Stimulated activated CD4-positive, alpha-beta T cell treated with anti-CD3 and anti-CD28 coated beads, Interleukin-1b, Interleukin-23, amount 100 ng/mL, for 24 hours (primary cell): ENCODE measurements around the gene SYT4.
"Not testable (repeated sequence)": the region's sequence is repeated elsewhere in the genome, so short reads cannot be mapped to it uniquely, and the experiment has no call there.

Experiments used
- DNase-seq, 4 experiments: peaks; one replicate each; pipeline ENCODE4 v3.0.0-alpha.2; 2020; ENCODE audit warnings: low read depth in 4 of 4, low spot score in 1 of 4

Gene SYT4, protein sequence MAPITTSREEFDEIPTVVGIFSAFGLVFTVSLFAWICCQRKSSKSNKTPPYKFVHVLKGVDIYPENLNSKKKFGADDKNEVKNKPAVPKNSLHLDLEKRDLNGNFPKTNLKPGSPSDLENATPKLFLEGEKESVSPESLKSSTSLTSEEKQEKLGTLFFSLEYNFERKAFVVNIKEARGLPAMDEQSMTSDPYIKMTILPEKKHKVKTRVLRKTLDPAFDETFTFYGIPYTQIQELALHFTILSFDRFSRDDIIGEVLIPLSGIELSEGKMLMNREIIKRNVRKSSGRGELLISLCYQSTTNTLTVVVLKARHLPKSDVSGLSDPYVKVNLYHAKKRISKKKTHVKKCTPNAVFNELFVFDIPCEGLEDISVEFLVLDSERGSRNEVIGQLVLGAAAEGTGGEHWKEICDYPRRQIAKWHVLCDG

DNA sequence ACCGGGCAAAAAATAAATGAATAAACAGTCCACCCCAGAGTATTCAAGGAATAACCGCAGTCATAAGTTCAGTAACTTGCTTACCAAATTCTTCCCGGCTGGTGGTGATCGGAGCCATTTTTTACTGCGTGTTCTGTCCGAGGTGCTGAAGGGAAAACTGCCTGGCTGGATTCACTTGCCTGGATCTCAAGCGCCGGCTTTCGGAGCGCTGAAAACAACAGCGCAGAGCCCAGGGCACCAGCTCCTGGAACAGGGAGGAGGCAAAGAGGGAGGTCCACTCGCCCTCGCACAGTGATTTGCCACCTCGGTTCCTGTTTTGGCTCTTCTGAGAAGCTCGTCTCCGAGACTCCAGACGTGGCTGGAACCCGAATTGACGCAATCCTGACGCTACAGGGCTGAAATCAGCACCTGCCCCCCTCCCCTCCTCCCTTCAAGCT is at the start of gene SYT4:
Gene SYT4, minus strand, starts transcription at position 327 of the 437 bp plus-strand sequence. Its CDS starts 209 bp downstream, at position 118.
- no peak for DNase-seq

DNA sequence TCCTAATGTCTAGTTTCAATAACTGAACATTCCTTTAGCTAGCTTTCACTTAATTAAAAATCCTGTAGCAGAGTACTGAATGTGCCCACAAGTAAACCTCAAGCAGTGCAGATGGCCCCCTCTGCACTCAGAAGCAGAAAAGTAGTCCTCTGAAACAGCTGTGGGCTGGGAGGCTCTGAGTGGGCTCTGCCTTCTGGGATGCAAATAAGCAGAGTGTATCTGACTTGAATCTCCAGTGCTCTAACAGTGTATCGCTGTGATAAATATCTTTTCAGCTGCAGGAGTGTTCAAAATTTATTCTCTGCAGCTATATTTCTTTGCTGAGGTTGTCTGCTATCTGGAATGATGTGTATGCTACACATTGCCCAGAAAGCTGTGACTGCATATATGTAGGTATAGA is 44.8 kb upstream of the SYT4 start:
- no peak for DNase-seq

- no peak for DNase-seq
Measured at GRCh38 chr18:43314941-43315340, 37.7 kb upstream of the SYT4 start.

GRCh38 chr18:43312891-43313290 is 35.6 kb upstream of the SYT4 start:
- DNase-seq: no peak

DNA sequence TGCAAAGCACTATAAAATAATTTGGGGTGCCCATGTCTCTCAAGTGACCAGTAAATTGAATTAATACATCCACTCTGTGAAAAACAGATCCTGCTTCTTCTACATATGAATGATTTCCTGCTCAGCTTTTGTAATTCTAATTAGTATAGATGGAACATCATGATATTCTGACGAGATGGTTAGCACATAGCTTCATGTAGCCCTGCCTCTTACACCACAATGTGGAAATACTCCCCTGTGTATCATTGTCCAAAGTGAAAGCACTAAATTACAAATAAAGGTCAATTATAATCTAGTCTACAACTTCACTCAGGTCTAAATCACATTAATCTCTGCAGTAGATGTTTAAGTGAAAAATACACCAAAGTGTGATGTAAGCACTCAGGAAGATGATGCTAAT is 32.9 kb upstream of the SYT4 start:
- DNase-seq: no peak

GRCh38 chr18:43303376-43303775 is 26.1 kb upstream of the SYT4 start:
- DNase-seq: no peak

DNA sequence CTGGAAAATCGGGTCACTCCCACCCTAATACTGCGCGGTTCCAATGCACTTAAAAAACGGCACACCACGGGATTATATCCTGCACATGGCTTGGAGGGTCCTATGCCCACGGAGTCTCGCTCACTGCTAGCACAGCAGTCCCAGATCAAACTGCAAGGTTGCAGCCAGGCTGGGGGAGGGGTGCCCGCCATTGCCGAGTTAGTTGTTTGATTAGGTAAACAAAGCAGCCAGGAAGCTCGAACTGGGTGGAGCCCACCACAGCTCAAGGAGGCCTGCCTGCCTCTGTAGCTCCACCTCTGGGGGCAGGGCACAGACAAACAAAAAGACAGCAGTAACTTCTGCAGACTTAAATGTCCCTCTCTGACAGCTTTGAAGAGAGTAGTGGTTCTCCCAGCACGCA is 8.9 kb upstream of the SYT4 start:
- not testable (repeated sequence) for DNase-seq

- DNase-seq: no peak
Measured at GRCh38 chr18:43283299-43283698, 6.0 kb upstream of the SYT4 start.

DNA sequence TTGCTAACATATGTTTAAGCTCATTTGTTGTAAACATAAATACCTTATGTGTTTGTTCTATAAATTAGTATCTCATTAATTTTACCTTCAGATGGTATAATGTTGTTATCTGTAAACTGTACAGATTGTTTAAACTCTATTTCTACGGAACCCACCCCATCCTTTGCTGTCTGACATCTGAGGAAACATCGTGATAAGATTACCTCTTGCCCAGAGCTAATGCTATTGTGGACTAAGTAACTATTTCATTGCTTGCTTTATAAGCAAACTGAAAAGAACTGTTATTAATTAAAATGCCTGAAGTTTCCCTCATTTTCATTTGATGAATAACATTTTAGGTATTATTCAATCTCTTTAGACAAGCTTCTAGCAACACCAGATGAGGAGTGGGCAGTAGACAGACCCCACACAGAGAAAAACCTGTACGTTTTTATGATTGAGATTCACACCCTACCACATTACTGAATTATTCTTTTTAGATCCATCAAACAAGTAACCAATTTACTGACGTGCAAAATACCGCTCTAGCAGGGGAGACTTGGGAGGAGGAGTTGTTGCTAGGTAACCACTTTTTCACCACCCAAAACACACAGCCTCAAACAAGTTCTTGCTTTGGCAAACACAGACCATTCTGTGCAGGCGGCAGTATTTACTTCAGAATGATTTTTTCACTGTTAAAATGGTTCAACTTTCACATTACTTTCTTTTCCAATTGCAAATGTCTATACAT is 1.9 kb upstream of the SYT4 start:
- DNase-seq: no peak

DNA sequence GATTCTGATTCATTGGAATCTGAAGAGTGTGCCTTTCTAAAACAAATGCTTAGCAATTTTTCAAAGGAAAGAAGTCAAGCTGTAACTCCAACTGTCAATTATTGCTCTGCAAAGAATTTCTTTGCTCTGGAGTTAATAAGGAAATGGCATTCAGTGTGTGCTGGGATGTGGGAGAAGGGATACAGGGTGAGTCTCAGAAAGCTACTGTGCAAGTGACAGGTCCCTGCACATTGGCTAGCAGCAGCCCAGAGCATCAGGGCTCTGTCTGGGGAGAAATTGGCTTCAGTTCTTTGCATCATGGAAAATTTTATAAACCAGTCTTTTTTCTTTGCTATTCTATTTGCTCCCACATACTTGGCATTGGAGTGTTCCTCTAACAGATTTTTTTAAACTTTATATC is 1.1 kb upstream of the SYT4 start:
- no peak for DNase-seq

DNA sequence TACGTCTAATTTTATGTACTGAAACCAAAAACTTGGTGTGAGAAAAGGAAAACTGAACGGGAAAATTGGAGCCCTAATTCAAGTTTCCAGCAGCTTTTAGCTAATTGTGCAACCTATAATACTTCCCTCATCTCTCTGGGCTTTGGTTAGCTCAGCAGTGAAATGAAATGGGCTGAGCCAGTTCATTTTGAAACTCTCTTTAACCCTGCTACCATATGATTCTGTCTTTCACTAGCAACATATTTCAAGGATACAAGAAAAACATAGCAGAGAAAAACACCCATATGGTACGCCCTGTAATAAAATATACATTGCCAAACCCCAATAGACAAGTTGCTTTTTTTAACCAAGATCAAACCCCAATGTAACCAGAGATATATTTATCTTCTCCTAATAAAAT is 799 bp downstream of the SYT4 start:
- no peak for DNase-seq

DNA sequence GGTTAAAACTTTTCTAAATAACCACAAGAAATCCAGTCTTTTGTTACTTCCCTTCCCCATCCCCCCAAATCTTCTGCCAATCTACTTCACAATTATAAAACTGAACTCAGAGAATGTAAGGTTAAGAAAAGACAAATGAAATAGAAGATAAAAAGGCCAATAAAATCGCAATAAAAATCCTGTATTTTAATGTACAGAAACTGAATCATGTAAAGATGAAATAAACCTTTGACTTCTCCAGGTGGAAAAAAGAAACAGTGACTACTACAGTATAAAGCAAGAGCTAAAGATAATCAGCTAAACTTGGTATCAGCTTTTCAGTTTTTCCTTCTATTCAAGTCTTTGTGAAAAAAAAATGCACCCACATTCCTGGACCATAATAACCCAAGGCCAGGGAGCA is 1.7 kb downstream of the SYT4 start:
- DNase-seq: no peak

- no peak for DNase-seq
Measured at GRCh38 chr18:43274526-43274925, 2.8 kb downstream of the SYT4 start.

- peak in 1 of 4 experiments; percentile 2 for DNase-seq
Measured at GRCh38 chr18:43271593-43272432, 5.5 kb downstream of the SYT4 start.

GRCh38 chr18:43267818-43268217 is 9.5 kb downstream of the SYT4 start:
- no peak for DNase-seq

- no peak for DNase-seq
Measured at GRCh38 chr18:43265465-43265864, 11.8 kb downstream of the SYT4 start.

DNA sequence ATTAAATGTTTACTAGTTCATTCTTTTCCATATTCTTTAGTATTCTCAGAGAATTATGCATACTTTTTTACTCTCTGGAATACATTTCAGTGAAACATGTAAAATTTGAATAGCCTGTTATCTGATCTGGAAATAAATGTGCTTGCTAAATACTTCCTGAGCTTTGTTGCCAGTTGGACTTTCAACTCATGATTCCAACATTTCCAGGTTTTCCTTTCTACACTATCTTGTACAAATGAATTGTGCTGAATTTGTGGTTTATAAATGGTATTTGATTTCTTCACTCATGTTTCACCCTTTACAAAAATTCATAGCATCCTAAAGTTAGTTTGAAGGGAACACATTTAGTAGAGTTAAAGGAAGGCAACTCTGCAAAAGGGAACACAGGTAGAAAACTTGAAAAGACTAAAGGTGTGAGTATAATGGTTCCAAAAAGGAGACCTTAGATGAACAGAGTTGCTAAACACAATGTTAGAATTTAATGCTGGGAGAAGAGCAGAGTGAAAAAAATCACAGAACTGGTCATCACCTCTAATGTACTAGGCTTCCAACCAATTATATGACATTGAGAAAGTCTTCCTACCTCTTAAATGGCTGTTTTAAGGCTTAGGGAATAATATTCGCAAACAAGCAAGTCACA is 28.6 kb downstream of the SYT4 start:
- DNase-seq: no peak

- DNase-seq: no peak
Measured at GRCh38 chr18:43247944-43248343, 29.3 kb downstream of the SYT4 start.

DNA sequence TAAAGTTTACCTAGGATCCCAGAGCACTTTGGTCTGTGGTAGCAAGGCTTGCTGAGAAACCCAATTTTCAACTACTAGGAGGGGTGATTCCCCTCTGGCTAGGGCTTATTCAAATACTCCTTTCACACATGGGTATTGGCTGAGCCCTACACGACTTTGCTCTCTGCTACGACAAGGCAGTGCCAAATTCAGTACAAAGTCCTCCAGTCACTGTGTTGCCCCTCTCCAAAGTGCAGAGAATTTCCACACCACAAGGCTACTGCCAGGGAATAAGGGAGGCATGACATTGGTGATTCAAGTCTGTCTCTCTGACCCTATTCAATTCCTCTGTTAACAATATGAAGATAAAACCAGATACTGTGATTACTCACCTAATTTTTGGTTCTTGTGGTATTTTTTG is 38.9 kb downstream of the SYT4 start:
- no peak for DNase-seq

- DNase-seq: no peak
Measured at GRCh38 chr18:43236921-43237320, 40.4 kb downstream of the SYT4 start.

DNA sequence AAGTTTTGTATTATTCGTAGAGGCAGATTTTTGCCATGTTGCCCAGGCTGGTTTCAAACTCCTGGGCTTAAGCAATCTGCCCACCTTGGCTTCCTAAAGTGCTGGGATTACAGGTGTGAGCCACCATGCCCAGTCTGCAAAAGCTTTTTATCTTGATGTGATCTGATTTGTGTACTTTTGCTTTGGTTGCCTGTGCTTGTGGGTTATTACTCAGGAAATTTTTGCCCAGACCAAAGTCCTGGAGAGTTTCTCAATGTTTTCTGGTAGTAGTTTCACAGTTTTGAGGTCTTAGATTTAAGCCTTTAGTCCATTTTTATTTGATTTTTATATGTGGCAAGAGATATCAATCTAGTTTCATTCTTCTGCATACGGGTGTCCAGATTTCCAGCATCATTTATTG is 42.4 kb downstream of the SYT4 start:
- no peak for DNase-seq
